DOHH2 (cell line): ENCODE data around the gene FEV.

Experiments used
- EZH2phosphoT487 ChIP-seq: fragments of 200-600 bp; sonication (generic); IDR thresholded peaks from 2 replicates; pipeline ENCODE4 v1.6.1; 2017; ENCODE audit warnings: borderline replicate concordance, mild to moderate bottlenecking, antibody characterized with exemption, low read length, moderate library complexity, mixed read lengths
- TF ChIP-seq, protein P1 (sequence below): fragments of 200-600 bp; sonication (generic); IDR thresholded peaks from one replicate; pipeline ENCODE4 v1.5.1; 2014; ENCODE audit warnings: antibody characterized with exemption, mild to moderate bottlenecking, low read depth, low read length; ENCODE audit not compliant: poor library complexity, severe bottlenecking

DNA sequence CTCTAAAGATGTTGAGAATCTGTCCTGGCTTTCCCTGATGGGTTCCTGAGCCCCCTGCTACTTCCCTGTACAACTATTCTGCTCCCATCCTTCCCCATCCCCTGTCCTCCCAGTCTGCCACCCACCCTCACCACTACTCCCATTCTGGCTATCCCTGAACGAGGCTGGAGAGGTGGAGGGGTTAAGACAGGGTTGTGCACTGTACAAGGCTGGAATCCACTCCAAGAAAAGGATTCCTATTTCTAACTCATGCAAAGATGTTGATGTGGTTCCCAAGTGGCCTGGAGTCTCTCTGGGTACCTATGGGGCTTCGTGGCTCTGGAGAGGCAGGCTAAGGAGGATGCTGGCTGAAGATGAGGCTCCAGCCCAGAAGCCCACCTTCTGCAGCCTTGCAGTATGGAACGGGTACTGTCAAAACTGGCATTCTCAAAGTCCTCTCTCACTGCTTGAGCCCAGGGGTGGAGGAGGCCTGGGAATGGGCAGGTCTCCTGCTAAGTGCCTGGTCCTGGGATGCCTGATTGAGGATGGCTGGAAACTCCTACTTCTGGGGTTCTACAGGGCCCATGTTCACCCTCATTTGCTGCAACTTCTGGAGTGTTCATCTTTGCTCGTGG, 1.3 kb upstream of the FEV start:
- TF ChIP-seq, protein P1, sequence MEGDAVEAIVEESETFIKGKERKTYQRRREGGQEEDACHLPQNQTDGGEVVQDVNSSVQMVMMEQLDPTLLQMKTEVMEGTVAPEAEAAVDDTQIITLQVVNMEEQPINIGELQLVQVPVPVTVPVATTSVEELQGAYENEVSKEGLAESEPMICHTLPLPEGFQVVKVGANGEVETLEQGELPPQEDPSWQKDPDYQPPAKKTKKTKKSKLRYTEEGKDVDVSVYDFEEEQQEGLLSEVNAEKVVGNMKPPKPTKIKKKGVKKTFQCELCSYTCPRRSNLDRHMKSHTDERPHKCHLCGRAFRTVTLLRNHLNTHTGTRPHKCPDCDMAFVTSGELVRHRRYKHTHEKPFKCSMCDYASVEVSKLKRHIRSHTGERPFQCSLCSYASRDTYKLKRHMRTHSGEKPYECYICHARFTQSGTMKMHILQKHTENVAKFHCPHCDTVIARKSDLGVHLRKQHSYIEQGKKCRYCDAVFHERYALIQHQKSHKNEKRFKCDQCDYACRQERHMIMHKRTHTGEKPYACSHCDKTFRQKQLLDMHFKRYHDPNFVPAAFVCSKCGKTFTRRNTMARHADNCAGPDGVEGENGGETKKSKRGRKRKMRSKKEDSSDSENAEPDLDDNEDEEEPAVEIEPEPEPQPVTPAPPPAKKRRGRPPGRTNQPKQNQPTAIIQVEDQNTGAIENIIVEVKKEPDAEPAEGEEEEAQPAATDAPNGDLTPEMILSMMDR, result no peak
- TF ChIP-seq EZH2phosphoT487, result no peak
